Suppressor macrophage treated with lipopolysaccharide for 4 hours (primary cell): Measurements from ENCODE around the gene VSIG10L.

ENCODE experiments used
- DNase-seq: peaks from one replicate; pipeline ENCODE4 v3.0.0-alpha.2; 2020

Gene VSIG10L

DNA sequence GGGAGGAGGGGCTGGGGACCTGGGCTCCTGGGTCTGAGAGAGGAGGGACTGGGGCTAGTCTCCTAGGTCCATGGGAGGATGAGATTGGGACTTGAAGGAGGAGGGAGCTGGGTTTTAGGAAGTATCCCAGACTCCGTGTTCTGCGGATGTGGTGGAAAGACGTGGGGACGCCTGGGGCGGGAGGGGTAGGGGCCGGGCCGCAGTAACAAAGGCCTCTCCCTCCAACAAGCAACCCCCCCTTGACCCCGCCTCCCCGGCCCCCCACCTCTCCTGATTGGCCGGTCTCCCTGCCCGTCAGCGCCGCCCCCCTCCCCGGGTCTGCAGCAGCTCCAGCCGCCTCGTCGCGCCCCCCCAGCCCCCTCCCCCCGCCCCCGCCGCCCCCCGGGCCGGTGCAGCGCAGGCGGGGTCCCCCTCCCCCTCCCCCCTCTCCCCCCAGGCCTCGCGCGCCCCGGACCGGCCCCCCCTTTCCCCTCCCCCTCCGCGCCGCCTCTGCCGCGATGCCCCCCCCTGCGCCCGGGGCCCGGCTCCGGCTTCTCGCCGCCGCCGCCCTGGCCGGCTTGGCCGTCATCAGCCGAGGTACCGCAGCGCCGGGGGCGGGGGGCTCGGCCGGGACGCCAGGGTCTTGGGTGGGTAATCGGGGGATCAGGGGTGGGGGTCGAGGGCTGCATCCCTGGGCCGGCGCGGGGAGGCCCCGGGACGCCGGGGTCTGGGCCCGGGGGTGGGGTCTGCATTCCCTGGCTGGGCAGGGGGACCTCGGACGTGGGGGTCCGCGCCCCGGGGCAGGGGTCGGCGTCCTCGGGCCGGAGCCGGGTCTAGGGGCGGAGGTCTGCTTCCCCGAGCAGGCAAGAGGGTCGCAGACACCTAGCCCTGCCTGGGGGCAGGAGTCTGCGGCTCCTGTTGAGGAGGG is 30.3 kb downstream of the VSIG10L start, which contains the start of gene IGLON5:
TSS of gene IGLON5 (plus strand) at position 294 of the 907 bp plus-strand sequence. CDS start at position 498, 204 bp downstream.
- DNase-seq, result no peak

DNA sequence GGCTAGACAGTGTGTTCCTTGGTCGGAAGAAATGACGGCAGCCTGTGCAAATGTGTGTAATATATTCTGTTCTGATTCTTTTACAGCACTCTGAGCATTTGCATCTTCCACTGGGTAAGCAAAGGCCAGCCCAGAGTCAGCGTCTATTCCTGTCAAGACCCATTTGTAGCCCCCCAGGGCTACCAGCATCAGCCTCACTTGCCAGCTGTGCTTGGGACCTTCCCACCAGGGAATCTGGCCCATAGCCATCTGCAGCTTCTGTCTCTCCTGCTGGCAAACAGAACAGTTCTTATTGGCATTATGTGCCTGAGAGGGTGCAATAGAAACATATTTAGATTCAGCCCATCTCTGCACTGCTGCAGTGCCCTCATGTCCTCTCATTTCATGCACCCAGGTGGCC is 36.5 kb downstream of the VSIG10L start:
- no peak for DNase-seq

DNA sequence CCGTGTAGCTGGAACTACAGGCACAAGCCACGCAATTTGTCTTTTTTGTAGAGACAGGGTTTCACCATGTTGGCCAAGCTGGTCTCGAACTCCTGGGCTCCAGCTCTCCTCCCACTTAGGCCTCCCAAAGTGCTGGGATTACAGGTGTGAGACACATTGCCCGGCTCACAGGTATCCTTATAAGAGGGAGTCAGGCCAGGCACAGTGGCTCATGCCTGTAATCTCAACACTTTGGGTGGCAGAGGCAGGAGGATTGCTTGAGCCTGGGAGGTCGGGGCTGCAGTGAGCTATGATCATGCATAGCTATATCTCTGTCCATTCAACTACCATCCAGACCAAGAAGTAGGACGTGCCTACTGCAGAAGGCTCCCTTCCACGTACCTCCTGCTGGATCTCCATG is 40.7 kb downstream of the VSIG10L start:
- DNase-seq, result no peak

DNA sequence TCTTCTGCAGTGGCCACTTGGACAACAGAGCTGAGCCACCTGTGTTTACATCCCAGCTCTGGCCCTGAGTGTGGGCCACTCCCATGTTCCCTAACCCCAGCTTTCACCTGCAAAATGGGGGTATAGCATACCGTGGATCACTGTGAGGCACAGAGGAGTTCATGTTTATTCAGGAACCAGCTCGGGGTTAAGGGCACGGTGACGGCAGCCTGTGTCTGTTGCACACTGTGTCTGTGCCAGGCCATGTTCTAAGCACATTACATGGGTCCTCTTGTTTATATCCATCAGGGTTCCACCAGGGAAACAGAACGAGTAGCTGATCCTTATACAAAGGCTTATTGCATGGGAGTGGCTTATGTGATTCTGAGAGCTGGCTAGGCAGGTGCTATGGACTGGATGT is 44.5 kb downstream of the VSIG10L start:
- no peak for DNase-seq

DNA sequence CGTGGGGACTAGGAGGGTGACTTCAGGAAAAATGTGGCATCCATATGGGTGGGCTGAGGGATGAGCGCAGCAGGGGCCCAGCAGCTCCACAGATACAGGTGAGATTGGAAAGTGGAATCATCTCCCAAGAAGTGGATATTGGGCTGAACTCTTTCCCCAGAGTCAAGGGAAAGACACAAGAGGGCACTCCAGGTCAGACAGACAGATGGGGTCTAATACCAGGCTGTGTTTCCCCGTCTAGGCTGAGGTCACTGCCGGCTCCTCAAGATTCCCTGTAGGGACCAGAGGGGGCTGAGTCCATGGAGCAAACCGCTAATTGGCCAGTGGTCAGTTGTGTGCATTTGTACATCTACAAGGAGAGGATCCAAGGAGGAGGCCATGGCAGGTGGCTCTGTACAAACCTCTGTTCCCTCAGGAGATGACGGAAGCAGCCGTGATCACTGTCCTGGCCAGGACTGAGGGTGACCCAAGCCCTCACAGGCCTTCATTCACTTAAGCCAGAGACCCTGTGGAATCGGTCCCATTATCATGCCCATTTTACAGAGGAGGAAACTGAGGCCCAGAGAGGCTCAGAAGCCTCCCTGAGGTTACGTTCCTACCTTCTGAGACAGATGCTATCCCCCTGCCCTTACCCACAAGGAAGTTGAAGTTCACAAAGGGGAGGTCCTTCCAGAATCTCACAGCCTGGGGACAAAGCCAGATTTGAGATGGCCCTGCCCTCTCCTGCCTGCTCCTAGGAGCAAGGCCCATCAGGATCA is 45.4 kb downstream of the VSIG10L start:
- peak; percentile 19 for DNase-seq

DNA sequence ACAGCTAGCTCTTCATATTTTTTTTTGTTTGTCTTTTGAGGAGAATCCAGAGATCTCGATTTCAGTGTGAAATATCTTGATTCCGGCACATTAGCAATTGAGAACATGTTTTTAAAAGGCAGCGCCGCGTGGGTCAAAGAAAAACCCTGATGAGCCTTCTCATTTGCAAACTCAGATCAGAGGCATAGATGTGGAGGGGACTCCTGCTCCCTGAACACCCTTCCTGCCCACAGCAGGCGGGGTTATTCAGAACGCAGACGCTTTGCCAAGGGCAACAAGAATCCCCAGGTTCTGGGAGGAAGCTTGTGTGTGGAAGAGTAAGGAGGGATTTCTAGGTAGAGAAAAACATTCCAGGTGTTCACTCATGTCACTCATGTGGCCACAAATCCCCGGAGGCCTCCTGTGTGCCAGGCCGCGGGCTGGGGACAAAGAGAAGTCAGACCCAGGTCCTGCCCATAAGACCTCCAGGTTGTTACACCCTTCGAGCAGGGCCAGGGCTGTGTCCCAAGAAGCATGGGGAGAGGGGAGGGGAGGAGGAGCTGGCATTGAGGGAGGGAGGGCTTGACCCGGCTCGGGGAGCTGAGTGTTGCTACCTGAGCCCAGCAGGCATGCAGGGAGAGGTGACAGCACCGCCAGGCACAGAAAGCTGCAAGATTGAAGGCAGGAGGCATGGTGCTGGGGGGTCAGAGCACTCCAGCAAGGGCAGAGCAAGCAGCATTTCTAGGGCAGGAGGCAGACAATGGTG is 46.4 kb downstream of the VSIG10L start:
- no peak for DNase-seq

DNA sequence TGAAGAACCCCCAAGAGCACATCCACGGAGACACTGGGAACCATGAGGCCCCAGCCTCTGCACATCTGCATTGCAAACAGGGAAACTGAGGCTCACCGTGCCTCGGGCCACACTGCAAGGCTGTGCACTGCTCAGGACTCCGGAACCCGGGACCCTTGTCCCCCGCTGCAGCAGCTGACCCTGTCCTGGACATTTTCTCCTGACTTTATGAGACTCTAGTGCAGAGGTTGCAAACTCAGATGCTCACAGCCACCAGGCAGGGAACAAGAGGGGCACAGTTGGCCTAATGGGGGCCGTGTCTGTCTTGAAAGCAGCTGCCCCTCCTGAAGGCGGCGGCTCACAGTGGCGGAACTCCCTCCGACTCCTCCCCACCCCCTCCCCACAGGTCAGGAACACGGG is 47.0 kb downstream of the VSIG10L start:
- no peak for DNase-seq

DNA sequence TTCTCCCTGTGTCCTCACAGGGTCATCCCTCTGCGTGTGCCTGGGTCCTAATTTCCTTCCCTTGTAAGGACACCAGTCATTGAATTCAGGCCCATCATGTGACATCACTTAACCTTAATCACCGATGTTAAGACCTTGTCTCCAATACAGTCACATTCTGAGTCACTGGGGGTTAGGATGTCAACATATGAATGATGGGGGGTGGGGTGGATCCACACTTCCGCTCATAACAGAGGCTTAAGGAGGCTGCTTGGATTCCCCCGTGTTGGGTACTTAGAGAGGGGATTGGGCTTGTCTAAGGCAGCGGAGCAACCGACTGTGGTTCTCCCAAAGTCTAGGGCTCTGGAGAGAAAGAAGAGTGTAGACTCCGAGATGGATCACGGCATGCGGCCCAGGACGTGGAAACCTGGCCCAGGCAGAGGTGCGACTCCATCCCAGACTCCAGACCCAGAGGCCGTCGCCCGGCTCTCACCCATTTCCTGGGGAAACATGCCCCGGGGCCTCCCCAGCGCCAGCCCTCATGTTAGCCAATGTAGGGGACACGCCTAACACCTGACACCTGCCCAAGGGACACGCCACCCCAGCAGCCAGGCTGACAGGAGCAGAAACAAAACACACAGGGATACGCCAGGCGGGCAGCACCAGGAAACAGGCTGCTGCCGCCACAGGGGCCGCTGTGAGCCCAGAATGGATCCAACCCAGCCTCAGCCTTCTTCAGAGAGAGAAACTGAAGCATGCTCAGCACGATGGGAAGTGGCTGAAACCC is 47.5 kb downstream of the VSIG10L start:
- no peak for DNase-seq

DNA sequence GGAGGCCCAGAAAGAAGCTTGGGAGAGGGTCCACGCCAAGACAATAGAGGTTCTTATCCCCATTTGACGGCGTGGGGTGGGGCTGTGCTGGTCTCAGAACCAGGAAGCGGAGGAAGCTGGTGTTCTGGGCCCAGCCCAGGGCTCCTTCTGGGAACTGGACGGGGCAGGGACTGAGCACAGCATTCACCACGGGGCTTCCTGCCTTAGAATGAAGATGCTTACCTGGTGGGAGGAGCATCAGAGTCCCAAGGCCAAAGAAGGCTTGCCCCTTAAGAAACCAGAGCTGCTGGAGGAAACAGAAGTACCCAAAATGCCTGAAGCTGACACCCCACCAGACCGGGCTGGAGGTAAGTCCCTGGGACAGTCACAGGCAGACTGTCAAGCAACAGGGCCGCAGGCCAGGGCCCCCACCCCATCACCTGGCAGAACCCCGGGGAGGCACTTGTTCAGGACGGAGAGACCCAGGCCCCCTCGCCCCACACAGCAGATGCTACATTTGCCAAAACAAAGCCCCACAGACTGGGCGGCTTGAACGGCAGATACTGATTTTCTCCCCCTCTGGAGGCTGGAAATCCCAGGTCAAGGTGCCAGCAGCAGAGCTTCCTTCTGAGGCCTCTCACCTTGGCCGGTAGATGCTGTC is 48.2 kb downstream of the VSIG10L start:
- DNase-seq, result no peak

DNA sequence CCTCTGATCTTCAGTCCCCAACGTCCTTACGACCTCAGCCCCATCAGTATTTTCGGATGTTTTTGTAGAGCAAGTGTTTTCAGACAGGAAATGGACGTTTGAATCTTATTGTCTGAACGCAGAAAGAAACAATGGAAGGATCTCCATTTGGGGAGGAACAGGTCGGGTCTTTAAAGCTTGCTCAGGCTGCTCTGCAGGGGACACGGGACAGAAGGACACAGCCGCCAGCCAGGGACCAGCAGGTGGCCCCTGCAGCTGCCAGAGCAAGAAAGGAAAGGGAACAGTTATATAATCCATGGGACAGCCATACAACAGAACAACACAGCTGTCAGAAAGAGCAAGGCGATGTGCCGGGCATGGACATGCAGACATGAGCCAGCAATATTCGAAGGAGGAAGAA is 49.0 kb downstream of the VSIG10L start:
- no peak for DNase-seq

DNA sequence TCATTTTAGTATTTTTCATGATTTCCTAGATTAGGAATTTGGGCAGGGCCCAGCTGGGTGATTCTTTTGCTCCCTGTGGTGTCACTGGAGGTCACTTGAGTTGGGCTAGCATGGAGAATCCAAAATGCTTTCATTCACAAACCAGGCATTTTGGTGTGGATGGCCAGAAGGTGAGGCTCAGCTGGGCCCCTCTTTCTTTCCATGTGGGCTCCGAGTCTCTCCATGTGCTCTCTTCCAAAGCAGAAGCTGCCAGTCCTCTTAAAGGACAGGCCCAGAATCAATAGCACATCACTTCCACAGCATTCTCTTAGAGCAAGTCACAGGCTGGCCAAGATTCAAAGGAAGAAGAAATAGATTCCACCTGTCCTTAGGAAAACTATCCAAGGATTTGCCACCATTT is 52.3 kb downstream of the VSIG10L start:
- DNase-seq, result no peak

DNA sequence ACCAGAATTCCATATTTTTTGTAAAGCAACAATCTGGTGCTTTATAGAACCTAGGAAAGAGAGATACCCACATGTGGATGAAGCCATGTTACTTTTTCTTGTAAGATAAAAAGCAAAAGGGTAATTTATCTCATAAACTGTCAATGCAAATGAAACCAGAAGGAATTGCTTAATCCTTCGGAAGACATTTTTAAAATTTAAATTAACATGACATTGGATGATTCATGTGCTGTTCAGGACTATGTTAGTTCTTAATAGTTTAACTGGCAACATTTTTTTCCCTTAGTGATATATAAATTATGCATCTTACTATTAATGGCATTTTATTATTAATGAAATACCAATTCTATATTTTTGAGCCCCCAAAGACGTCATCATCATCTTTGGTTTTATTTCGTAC is 56.3 kb downstream of the VSIG10L start:
- DNase-seq, result no peak

DNA sequence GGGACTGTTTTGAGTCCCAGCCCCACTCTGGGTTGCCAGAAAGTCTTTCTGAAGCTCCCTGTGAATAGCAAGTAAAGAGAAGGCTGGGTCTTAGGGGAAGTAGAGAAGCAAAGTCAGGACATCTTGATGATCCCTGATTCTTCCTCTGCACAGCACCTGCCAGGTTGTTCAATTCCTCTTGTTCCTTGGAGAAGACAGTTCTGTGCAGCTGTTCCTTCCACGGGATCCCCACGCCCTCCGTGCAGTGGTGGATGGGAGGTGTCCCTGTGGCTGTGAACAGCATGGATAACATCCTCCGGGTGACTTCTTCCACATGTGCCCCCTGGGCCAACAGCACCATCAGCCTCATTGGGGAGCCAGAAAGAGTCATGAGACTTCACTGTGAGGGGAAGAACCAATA is 59.6 kb downstream of the VSIG10L start:
- no peak for DNase-seq
